SH-SY5Y (cell line): ENCODE measurements around the gene PDS5A.

Experiments used
- GATA2 ChIP-seq: IDR thresholded peaks from 2 replicates; pipeline ENCODE4 v1.6.1; 2011; ENCODE audit warnings: mild to moderate bottlenecking, low read depth, low read length
- GATA3 ChIP-seq: IDR thresholded peaks from 2 replicates; pipeline ENCODE4 v1.6.1; 2011; ENCODE audit warnings: low read depth, mild to moderate bottlenecking, low read length, moderate library complexity

- no peak for TF ChIP-seq GATA2
- no peak for TF ChIP-seq GATA3
These were observed 666 bp upstream of the PDS5A start for GRCh38 chr4:39978378-39978775.
